ENCODE measurements around the gene YBEY. TPM values are rescaled to one million over a fixed set of nuclear protein-coding genes. Genes with fewer than 3 reads are reported as not detected.
A peak's percentile ranks its signal among the peaks of the same experiment; 100 is the strongest.

The YBEY gene
- total RNA-seq, 1 donor from 2014 or later: 10.6 TPM

GRCh38 chr21:46324390-46325072, 38.4 kb downstream of the YBEY start:
- Mint-ChIP-seq H3K9me3 (ENCODE audit: low read depth) (no peaks in the 10 kb centered on the region), H3K36me3 (ENCODE audit: low read depth) (peaks cover 2% of the 10 kb centered on the region), H3K27me3 (ENCODE audit: low read depth) (no peaks in the 10 kb centered on the region), H3K4me3 (ENCODE audit: unreplicated experiment) (peak overlapping the region; percentile 91), H3K4me1 (ENCODE audit: low read depth) (peaks cover 43% of the 10 kb centered on the region), H3K27ac (ENCODE audit: unreplicated experiment) (peak overlapping the region; percentile 98)
- peak; percentile 30 for TF ChIP-seq CTCF (IDR thresholded peaks at IDR 0.05)
- no peak for DNase-seq (ENCODE audit: low spot score)

- no peaks in the 10 kb centered on the region for H3K27me3 Mint-ChIP-seq (ENCODE audit: low read depth)
- H3K9me3 Mint-ChIP-seq (ENCODE audit: low read depth): no peaks in the 10 kb centered on the region
- H3K27ac Mint-ChIP-seq (ENCODE audit: unreplicated experiment): peak overlapping the region; percentile 71
- no peak for DNase-seq (ENCODE audit: low spot score)
- peak overlapping the region; percentile 91 for H3K4me3 Mint-ChIP-seq (ENCODE audit: unreplicated experiment)
- peaks cover 43% of the 10 kb centered on the region for H3K4me1 Mint-ChIP-seq (ENCODE audit: low read depth)
- TF ChIP-seq CTCF (IDR thresholded peaks at IDR 0.05): peak; percentile 63
- H3K36me3 Mint-ChIP-seq (ENCODE audit: low read depth): peaks cover 2% of the 10 kb centered on the region
Measured at GRCh38 chr21:46325073-46325912, 39.2 kb downstream of the YBEY start.

- H3K36me3 Mint-ChIP-seq (ENCODE audit: low read depth): peaks cover 2% of the 10 kb centered on the region
- no peaks in the 10 kb centered on the region for H3K27me3 Mint-ChIP-seq (ENCODE audit: low read depth)
- DNase-seq (ENCODE audit: low spot score): no peak
- H3K4me1 Mint-ChIP-seq (ENCODE audit: low read depth): peaks cover 35% of the 10 kb centered on the region
- H3K9me3 Mint-ChIP-seq (ENCODE audit: low read depth): no peaks in the 10 kb centered on the region
- H3K4me3 Mint-ChIP-seq (ENCODE audit: unreplicated experiment): no peak overlapping the region
- TF ChIP-seq CTCF (IDR thresholded peaks at IDR 0.05): no peak
- peak overlapping the region; percentile 46 for H3K27ac Mint-ChIP-seq (ENCODE audit: unreplicated experiment)
Measured at GRCh38 chr21:46326110-46326703, 40.1 kb downstream of the YBEY start.

GRCh38 chr21:46327711-46328110, 41.6 kb downstream of the YBEY start:
- TF ChIP-seq CTCF (IDR thresholded peaks at IDR 0.05): no peak
- no peak for DNase-seq (ENCODE audit: low spot score)
- no peaks in the 10 kb centered on the region for H3K9me3 Mint-ChIP-seq (ENCODE audit: low read depth)
- H3K27ac Mint-ChIP-seq (ENCODE audit: unreplicated experiment): no peak overlapping the region
- peaks cover 27% of the 10 kb centered on the region for H3K4me1 Mint-ChIP-seq (ENCODE audit: low read depth)
- H3K4me3 Mint-ChIP-seq (ENCODE audit: unreplicated experiment): no peak overlapping the region
- peaks cover 2% of the 10 kb centered on the region for H3K36me3 Mint-ChIP-seq (ENCODE audit: low read depth)
- H3K27me3 Mint-ChIP-seq (ENCODE audit: low read depth): no peaks in the 10 kb centered on the region

GRCh38 chr21:46328151-46328550, 42.0 kb downstream of the YBEY start:
- no peak overlapping the region for H3K4me3 Mint-ChIP-seq (ENCODE audit: unreplicated experiment)
- H3K9me3 Mint-ChIP-seq (ENCODE audit: low read depth): no peaks in the 10 kb centered on the region
- no peaks in the 10 kb centered on the region for H3K27me3 Mint-ChIP-seq (ENCODE audit: low read depth)
- no peak overlapping the region for H3K27ac Mint-ChIP-seq (ENCODE audit: unreplicated experiment)
- DNase-seq (ENCODE audit: low spot score): no peak
- peaks cover 2% of the 10 kb centered on the region for H3K36me3 Mint-ChIP-seq (ENCODE audit: low read depth)
- peaks cover 27% of the 10 kb centered on the region for H3K4me1 Mint-ChIP-seq (ENCODE audit: low read depth)
- no peak for TF ChIP-seq CTCF (IDR thresholded peaks at IDR 0.05)

Data from chondrocyte (in vitro differentiated cells).